GM21717 (cell line): ENCODE data around the gene PKD1L1.
"Not testable (repeated sequence)": the region's sequence is repeated elsewhere in the genome, so short reads cannot be mapped to it uniquely, and the experiment has no call there.

Experiments used
- ATAC-seq: cut with Tn5 transposase; IDR thresholded peaks from one replicate; pipeline ENCODE4 v1.9.1; 2021; ENCODE audit warnings: mild to moderate bottlenecking, moderate library complexity; ENCODE audit not compliant: unreplicated experiment

Gene PKD1L1

GRCh38 chr7:47772492-47772891 lies 175.8 kb downstream of the PKD1L1 start:
- no peak for ATAC-seq

- no peak for ATAC-seq
Measured at GRCh38 chr7:47771990-47772360, 176.3 kb downstream of the PKD1L1 start.

GRCh38 chr7:47771336-47771989 lies 176.8 kb downstream of the PKD1L1 start:
- ATAC-seq: no peak

- ATAC-seq: no peak
Measured at GRCh38 chr7:47766126-47766525, 182.1 kb downstream of the PKD1L1 start.

GRCh38 chr7:47765373-47765979 lies 182.8 kb downstream of the PKD1L1 start:
- ATAC-seq: no peak

- no peak for ATAC-seq
Measured at GRCh38 chr7:47764746-47765145, 183.5 kb downstream of the PKD1L1 start.

- no peak for ATAC-seq
Measured at GRCh38 chr7:47763063-47763974, 184.9 kb downstream of the PKD1L1 start.

GRCh38 chr7:47762746-47763062 lies 185.6 kb downstream of the PKD1L1 start:
- ATAC-seq: no peak

- no peak for ATAC-seq
Measured at GRCh38 chr7:47762207-47762606, 186.1 kb downstream of the PKD1L1 start.

- no peak for ATAC-seq
Measured at GRCh38 chr7:47759056-47759706, 189.1 kb downstream of the PKD1L1 start.

GRCh38 chr7:47758546-47758945 lies 189.7 kb downstream of the PKD1L1 start:
- no peak for ATAC-seq

GRCh38 chr7:47757921-47758411 lies 190.3 kb downstream of the PKD1L1 start:
- no peak for ATAC-seq

GRCh38 chr7:47756636-47757035 lies 191.6 kb downstream of the PKD1L1 start:
- ATAC-seq: no peak

- ATAC-seq: no peak
Measured at GRCh38 chr7:47755248-47755647, 193.0 kb downstream of the PKD1L1 start.

GRCh38 chr7:47751724-47752123 lies 196.5 kb downstream of the PKD1L1 start:
- ATAC-seq: not testable (repeated sequence)

- ATAC-seq: no peak
Measured at GRCh38 chr7:47751043-47751442, 197.2 kb downstream of the PKD1L1 start.

- ATAC-seq: no peak
Measured at GRCh38 chr7:47748041-47748440, 200.2 kb downstream of the PKD1L1 start.

- no peak for ATAC-seq
Measured at GRCh38 chr7:47747160-47747559, 201.1 kb downstream of the PKD1L1 start.

- ATAC-seq: no peak
Measured at GRCh38 chr7:47746468-47746867, 201.8 kb downstream of the PKD1L1 start.

- no peak for ATAC-seq
Measured at GRCh38 chr7:47744883-47745282, 203.4 kb downstream of the PKD1L1 start.

- ATAC-seq: no peak
Measured at GRCh38 chr7:47743965-47744591, 204.2 kb downstream of the PKD1L1 start.
